ENCODE results near the gene RPL38.

GRCh38 chr17:74257311-74257710, 53.8 kb downstream of the RPL38 start:
- TF ChIP-seq CTCF (conservative IDR thresholded peaks at IDR 0.05 in 1 of 2, IDR thresholded peaks at IDR 0.05 in 1 of 2; ENCODE audit: low read depth in 1 of 2, low read length in 2 of 2): no peak
- TF ChIP-seq EZH2 (IDR thresholded peaks at IDR 0.05; ENCODE audit: low read length, missing control alignments): no peak
